Measurements from ENCODE around the gene B2M.

DNA sequence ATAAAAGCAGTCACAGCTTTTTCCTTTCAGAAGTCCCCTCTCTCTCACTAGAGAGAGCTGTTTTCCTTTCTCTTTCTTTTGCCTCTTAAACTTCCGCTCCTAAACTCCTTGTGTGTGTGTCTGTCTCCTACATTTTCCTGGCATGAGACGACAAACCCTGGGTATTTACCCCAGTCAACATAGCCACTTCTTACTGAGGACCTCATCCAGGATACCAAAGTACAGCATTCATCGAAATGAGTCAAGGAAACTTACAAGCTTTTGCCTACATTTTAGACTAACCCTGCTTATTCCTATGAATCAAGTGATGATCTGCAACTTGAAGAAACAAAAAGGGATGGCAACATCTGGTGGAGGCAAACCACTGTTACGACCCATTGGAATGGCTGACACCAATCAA lies 16.9 kb upstream of the B2M start:
- TF ChIP-seq POLR2A (IDR thresholded peaks at IDR 0.05; ENCODE audit: low read length): no peak
- TF ChIP-seq GATA1 (IDR thresholded peaks at IDR 0.05; ENCODE audit: low read depth, low read length): no peak

Data from erythroblast (primary cell).